ENCODE data around the gene SPATA20. TPM values are rescaled to one million over a fixed set of nuclear protein-coding genes. Genes with fewer than 3 reads are reported as not detected.
A peak's percentile ranks its signal among the peaks of the same experiment; 100 is the strongest.

Gene SPATA20
- total and polyA plus RNA-seq, 2 donors from 2014 or later, result 52.7 to 60.4 TPM

- peak overlapping the region in 2 of 3 donors; percentile 13 to 69 for H3K4me3 ChIP-seq (ENCODE audit: low read length in 3 of 3)
- no peak for FAIRE-seq
- DNase-seq, result no peak
Observed at GRCh38 chr17:50534979-50535326, 12.0 kb upstream of the SPATA20 start.

GRCh38 chr17:50535407-50535806 is 11.6 kb upstream of the SPATA20 start:
- no peak for FAIRE-seq
- Histone ChIP-seq H3K27ac (ENCODE audit: low read depth in 2 of 2, low read length in 2 of 2) (peak overlapping the region; percentile 89 to 91), H3K9ac (ENCODE audit: low read length in 3 of 3) (peak overlapping the region in 1 of 3 donors; percentile 91), H3K36me3 (ENCODE audit: control insufficient read depth in 2 of 3, insufficient read depth in 3 of 3, low read length in 3 of 3) (peaks cover 0 to 5% (median 2%) of the 10 kb centered on the region in 3 donors), H3K27me3 (ENCODE audit: control insufficient read depth, insufficient read depth, low read length) (no peaks in the 10 kb centered on the region), H3K4me3 (ENCODE audit: low read length in 3 of 3) (peak overlapping the region in 1 of 3 donors; percentile 13), H3K4me1 (ENCODE audit: control insufficient read depth in 2 of 3, insufficient read depth in 2 of 3, low read depth in 1 of 3, low read length in 3 of 3) (peaks cover 0 to 45% (median 9%) of the 10 kb centered on the region in 3 donors), H3K9me3 (ENCODE audit: control insufficient read depth in 2 of 3, insufficient read depth in 1 of 3, low read length in 3 of 3) (no peaks in the 10 kb centered on the region)
- intact Hi-C loops (cut with DNase I), result no loop called here
- no peak for TF ChIP-seq CTCF (IDR thresholded peaks at IDR 0.05; ENCODE audit: borderline replicate concordance, extremely low read depth, insufficient read depth)
- DNase-seq, result no peak

More at GRCh38 chr17:50534979-50535326, 12.0 kb upstream of the SPATA20 start:
- Histone ChIP-seq H3K4me1 (ENCODE audit: control insufficient read depth in 2 of 3, insufficient read depth in 2 of 3, low read depth in 1 of 3, low read length in 3 of 3) (peaks cover 0 to 43% (median 9%) of the 10 kb centered on the region in 3 donors), H3K9me3 (ENCODE audit: control insufficient read depth in 2 of 3, insufficient read depth in 1 of 3, low read length in 3 of 3) (no peaks in the 10 kb centered on the region), H3K27ac (ENCODE audit: low read depth in 2 of 2, low read length in 2 of 2) (peak overlapping the region; percentile 89 to 91), H3K27me3 (ENCODE audit: control insufficient read depth, insufficient read depth, low read length) (no peaks in the 10 kb centered on the region), H3K9ac (ENCODE audit: low read length in 3 of 3) (peak overlapping the region in 2 of 3 donors; percentile 62 to 91), H3K36me3 (ENCODE audit: control insufficient read depth in 2 of 3, insufficient read depth in 3 of 3, low read length in 3 of 3) (peaks cover 0 to 5% (median 2%) of the 10 kb centered on the region in 3 donors)
- intact Hi-C loops (cut with DNase I), result no loop called here
- TF ChIP-seq CTCF (IDR thresholded peaks at IDR 0.05; ENCODE audit: borderline replicate concordance, extremely low read depth, insufficient read depth), result no peak

GRCh38 chr17:50536683-50537646 is 10.0 kb upstream of the SPATA20 start:
- no peak overlapping the region for H3K4me3 ChIP-seq (ENCODE audit: low read length in 3 of 3)
- DNase-seq, result peak in 1 of 5 donors; percentile 68

More at GRCh38 chr17:50536683-50537646, 10.0 kb upstream of the SPATA20 start:
- no peak overlapping the region for H3K9ac ChIP-seq (ENCODE audit: low read length in 3 of 3)
- H3K27ac ChIP-seq (ENCODE audit: low read depth in 2 of 2, low read length in 2 of 2), result no peak overlapping the region
- H3K9me3 ChIP-seq (ENCODE audit: control insufficient read depth in 2 of 3, insufficient read depth in 1 of 3, low read length in 3 of 3), result no peaks in the 10 kb centered on the region
- H3K36me3 ChIP-seq (ENCODE audit: control insufficient read depth in 2 of 3, insufficient read depth in 3 of 3, low read length in 3 of 3), result peaks cover 0 to 5% (median 2%) of the 10 kb centered on the region in 3 donors
- peaks cover 0 to 44% (median 0%) of the 10 kb centered on the region in 3 donors for H3K4me1 ChIP-seq (ENCODE audit: control insufficient read depth in 2 of 3, insufficient read depth in 2 of 3, low read depth in 1 of 3, low read length in 3 of 3)
- H3K27me3 ChIP-seq (ENCODE audit: control insufficient read depth, insufficient read depth, low read length), result no peaks in the 10 kb centered on the region
- TF ChIP-seq CTCF (IDR thresholded peaks at IDR 0.05; ENCODE audit: borderline replicate concordance, extremely low read depth, insufficient read depth), result no peak
- no peak for FAIRE-seq
- intact Hi-C loops (cut with DNase I), result no loop called here
